ENCODE results near the gene GATA3. TPM values are rescaled to one million over a fixed set of nuclear protein-coding genes. Genes with fewer than 3 reads are reported as not detected.

Gene GATA3
- total RNA-seq, 1 donor from 2014 or later = 79.5 TPM

DNA sequence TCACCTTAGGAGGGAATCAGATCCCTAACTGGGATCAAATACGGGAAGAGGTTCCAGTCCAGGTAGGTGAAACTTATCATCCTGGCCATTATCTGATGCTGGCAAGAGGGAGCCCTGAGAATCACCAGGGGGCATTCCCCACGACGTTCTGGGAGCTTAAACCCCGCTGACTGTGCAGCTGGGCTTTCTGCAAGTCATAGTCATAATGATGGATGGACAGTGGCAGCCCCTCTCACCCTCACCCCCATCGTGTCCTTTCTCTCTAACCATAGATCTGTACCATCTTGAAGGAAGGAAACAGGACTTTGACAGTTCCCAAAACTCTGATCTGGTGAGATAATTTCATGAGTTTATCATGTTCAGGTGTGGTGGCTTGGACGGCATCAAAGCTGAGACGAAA lies 50.2 kb downstream of the GATA3 start:
- H3K4me1 Mint-ChIP-seq (ENCODE audit: low read depth) = peaks cover 10% of the 10 kb centered on the region
- intact Hi-C loops (cut with micrococcal nuclease) = loop anchor here (2.0 kb wide), 1 partner anchor 26 kb away; no protein-coding TSS in a partner anchor

GRCh38 chr10:8105932-8106331 lies 51.4 kb downstream of the GATA3 start:
- Mint-ChIP-seq H3K9me3 (no peaks in the 10 kb centered on the region), H3K36me3 (ENCODE audit: low read depth) (peaks cover 2% of the 10 kb centered on the region), H3K4me3 (no peak overlapping the region), H3K27ac (no peak overlapping the region), H3K4me1 (ENCODE audit: low read depth) (peaks cover 6% of the 10 kb centered on the region), H3K27me3 (ENCODE audit: insufficient read depth) (peaks cover 12% of the 10 kb centered on the region)
- intact Hi-C loops (cut with micrococcal nuclease) = loop anchor here (2.0 kb wide), 1 partner anchor 25 kb away; no protein-coding TSS in a partner anchor
- DNase-seq (ENCODE audit: low spot score) = no peak

More for the DNA sequence above, 50.2 kb downstream of the GATA3 start:
- Mint-ChIP-seq H3K9me3 (no peaks in the 10 kb centered on the region), H3K36me3 (ENCODE audit: low read depth) (peaks cover 4% of the 10 kb centered on the region), H3K4me3 (no peak overlapping the region), H3K27me3 (ENCODE audit: insufficient read depth) (peaks cover 8% of the 10 kb centered on the region), H3K27ac (no peak overlapping the region)
- no peak for DNase-seq (ENCODE audit: low spot score)

DNA sequence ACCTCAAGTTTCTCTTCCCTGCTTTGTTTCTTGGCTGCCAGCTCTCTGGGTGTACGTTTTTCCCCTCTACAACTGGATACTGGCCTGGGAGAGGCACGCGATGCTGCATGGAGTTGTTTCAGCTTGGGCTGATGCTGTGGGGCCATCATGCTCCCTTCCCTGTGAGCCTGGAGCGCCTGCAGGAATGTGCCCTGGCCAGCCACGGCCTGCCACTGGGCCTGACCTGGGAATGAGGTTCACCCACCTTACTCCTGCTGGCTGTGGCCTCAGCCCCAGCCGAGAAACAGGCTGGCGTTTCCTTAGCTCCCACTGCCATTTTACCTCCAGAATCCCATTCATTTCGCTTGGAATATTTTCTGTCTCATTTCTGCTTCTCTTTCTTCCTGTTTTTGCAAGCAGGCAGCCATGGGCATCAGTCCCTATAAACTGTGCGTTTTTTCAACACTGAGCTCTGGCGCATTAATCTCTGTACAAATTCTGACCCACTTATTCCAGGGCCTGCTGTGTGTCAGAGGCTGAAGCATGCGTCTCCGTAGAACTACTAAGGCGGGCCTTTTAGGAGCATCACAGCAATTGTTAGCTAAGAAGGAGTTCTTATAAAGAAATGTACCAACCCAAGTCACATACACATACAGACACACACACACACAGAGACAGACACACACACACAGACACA lies 57.9 kb downstream of the GATA3 start:
- Mint-ChIP-seq H3K4me1 (ENCODE audit: low read depth) (no peaks in the 10 kb centered on the region), H3K27me3 (ENCODE audit: insufficient read depth) (peaks cover 11% of the 10 kb centered on the region), H3K4me3 (no peak overlapping the region), H3K27ac (no peak overlapping the region), H3K36me3 (ENCODE audit: low read depth) (peaks cover 3% of the 10 kb centered on the region), H3K9me3 (no peaks in the 10 kb centered on the region)
- intact Hi-C loops (cut with micrococcal nuclease) = no loop called here
- DNase-seq (ENCODE audit: low spot score) = no peak

- Mint-ChIP-seq H3K9me3 (no peaks in the 10 kb centered on the region), H3K4me1 (ENCODE audit: low read depth) (no peaks in the 10 kb centered on the region), H3K27ac (no peak overlapping the region), H3K4me3 (no peak overlapping the region), H3K27me3 (ENCODE audit: insufficient read depth) (peaks cover 10% of the 10 kb centered on the region), H3K36me3 (ENCODE audit: low read depth) (peaks cover 3% of the 10 kb centered on the region)
- intact Hi-C loops (cut with micrococcal nuclease) = no loop called here
- DNase-seq (ENCODE audit: low spot score) = no peak
Observed at GRCh38 chr10:8112942-8113442, 58.5 kb downstream of the GATA3 start.

DNA sequence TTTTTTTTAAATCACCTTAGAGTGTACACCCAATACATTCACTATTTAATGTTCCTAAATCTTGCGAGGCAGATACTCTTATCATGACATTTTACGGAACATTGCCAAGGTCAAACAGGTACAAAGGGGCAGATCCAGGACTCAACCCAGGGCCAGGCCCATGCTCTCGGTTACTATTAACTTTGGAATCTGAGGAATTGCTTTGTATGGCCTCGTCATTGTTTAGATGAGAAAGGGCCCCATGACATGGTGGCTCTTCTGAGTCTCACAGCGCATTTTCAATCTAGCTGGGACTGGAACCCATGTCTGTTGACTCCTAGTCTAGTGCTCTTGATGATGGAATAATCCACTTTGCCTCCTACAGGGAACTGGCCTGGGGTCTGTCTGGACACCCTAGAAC lies 59.1 kb downstream of the GATA3 start:
- Mint-ChIP-seq H3K9me3 (no peaks in the 10 kb centered on the region), H3K27ac (no peak overlapping the region)
- intact Hi-C loops (cut with micrococcal nuclease) = no loop called here

DNA sequence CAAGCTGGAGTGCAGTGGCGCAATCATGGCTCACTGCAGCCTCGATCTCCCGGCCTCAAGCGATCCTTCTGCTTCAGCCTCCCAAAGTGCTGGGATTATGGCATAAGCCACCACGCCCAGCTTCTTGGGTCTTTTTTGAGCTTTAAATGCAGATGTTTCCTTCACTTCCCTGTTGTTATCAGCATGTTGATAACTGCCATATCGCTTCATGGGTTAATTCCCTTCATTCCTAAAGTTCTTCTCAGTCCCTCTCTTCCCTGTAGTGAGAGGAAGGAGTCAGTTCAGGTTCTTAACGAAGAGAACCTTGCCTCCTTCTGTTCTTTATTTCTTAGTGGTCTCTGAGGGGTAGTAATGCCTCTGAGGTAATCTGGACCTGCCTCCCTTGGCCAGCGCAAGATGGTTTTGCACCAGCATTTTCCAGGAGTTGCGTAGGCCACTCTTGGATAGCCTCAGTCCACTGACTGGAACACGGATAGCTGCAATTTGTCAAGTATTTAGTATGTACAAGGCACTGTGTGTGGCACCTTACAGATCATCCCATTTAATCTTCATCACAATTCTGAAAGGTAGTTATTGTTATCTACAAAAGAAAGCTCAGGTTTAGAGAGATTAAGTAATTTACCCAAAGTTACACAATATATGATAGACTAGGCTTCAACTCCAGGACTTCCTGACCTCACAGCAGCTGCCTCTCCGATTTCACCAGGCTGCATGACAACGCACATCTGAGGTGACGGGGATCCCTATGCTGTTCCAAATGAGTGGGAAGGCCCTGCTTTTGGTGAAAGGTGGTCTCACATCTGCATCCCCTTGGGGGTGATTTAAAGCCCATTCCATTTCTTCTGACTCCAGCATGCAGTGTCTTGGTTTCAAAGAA lies 60.5 kb downstream of the GATA3 start:
- peaks cover 3% of the 10 kb centered on the region for H3K36me3 Mint-ChIP-seq (ENCODE audit: low read depth)
- H3K27me3 Mint-ChIP-seq (ENCODE audit: insufficient read depth) = peaks cover 7% of the 10 kb centered on the region

More for the DNA sequence above, 59.1 kb downstream of the GATA3 start:
- peaks cover 13% of the 10 kb centered on the region for H3K27me3 Mint-ChIP-seq (ENCODE audit: insufficient read depth)
- DNase-seq (ENCODE audit: low spot score) = no peak
- peaks cover 3% of the 10 kb centered on the region for H3K36me3 Mint-ChIP-seq (ENCODE audit: low read depth)
- no peak overlapping the region for H3K4me3 Mint-ChIP-seq
- no peaks in the 10 kb centered on the region for H3K4me1 Mint-ChIP-seq (ENCODE audit: low read depth)

GRCh38 chr10:8115618-8115980 lies 61.1 kb downstream of the GATA3 start:
- peaks cover 3% of the 10 kb centered on the region for H3K36me3 Mint-ChIP-seq (ENCODE audit: low read depth)
- DNase-seq (ENCODE audit: low spot score) = no peak
- no peaks in the 10 kb centered on the region for H3K9me3 Mint-ChIP-seq
- H3K27me3 Mint-ChIP-seq (ENCODE audit: insufficient read depth) = peaks cover 6% of the 10 kb centered on the region
- H3K4me3 Mint-ChIP-seq = no peak overlapping the region
- intact Hi-C loops (cut with micrococcal nuclease) = no loop called here
- H3K27ac Mint-ChIP-seq = no peak overlapping the region
- no peaks in the 10 kb centered on the region for H3K4me1 Mint-ChIP-seq (ENCODE audit: low read depth)

More for the DNA sequence above, 60.5 kb downstream of the GATA3 start:
- Mint-ChIP-seq H3K4me1 (ENCODE audit: low read depth) (no peaks in the 10 kb centered on the region), H3K27ac (no peak overlapping the region), H3K4me3 (no peak overlapping the region), H3K9me3 (no peaks in the 10 kb centered on the region)
- no peak for DNase-seq (ENCODE audit: low spot score)
- intact Hi-C loops (cut with micrococcal nuclease) = no loop called here

GRCh38 chr10:8116474-8116873 lies 62.0 kb downstream of the GATA3 start:
- intact Hi-C loops (cut with micrococcal nuclease) = no loop called here
- H3K27me3 Mint-ChIP-seq (ENCODE audit: insufficient read depth) = peaks cover 7% of the 10 kb centered on the region
- no peaks in the 10 kb centered on the region for H3K4me1 Mint-ChIP-seq (ENCODE audit: low read depth)

GRCh38 chr10:8116926-8117493 lies 62.5 kb downstream of the GATA3 start:
- no peak for DNase-seq (ENCODE audit: low spot score)
- Mint-ChIP-seq H3K36me3 (ENCODE audit: low read depth) (peaks cover 3% of the 10 kb centered on the region), H3K27ac (no peak overlapping the region), H3K4me1 (ENCODE audit: low read depth) (no peaks in the 10 kb centered on the region), H3K27me3 (ENCODE audit: insufficient read depth) (peaks cover 11% of the 10 kb centered on the region), H3K9me3 (no peaks in the 10 kb centered on the region), H3K4me3 (no peak overlapping the region)
- intact Hi-C loops (cut with micrococcal nuclease) = no loop called here

More at GRCh38 chr10:8116474-8116873, 62.0 kb downstream of the GATA3 start:
- Mint-ChIP-seq H3K27ac (no peak overlapping the region), H3K36me3 (ENCODE audit: low read depth) (peaks cover 3% of the 10 kb centered on the region), H3K4me3 (no peak overlapping the region), H3K9me3 (no peaks in the 10 kb centered on the region)
- no peak for DNase-seq (ENCODE audit: low spot score)

- Mint-ChIP-seq H3K27ac (no peak overlapping the region), H3K36me3 (ENCODE audit: low read depth) (peaks cover 1% of the 10 kb centered on the region), H3K9me3 (no peaks in the 10 kb centered on the region), H3K4me3 (no peak overlapping the region), H3K4me1 (ENCODE audit: low read depth) (no peaks in the 10 kb centered on the region), H3K27me3 (ENCODE audit: insufficient read depth) (peaks cover 14% of the 10 kb centered on the region)
- intact Hi-C loops (cut with micrococcal nuclease) = no loop called here
- no peak for DNase-seq (ENCODE audit: low spot score)
Observed at GRCh38 chr10:8121201-8121890, 66.9 kb downstream of the GATA3 start.

DNA sequence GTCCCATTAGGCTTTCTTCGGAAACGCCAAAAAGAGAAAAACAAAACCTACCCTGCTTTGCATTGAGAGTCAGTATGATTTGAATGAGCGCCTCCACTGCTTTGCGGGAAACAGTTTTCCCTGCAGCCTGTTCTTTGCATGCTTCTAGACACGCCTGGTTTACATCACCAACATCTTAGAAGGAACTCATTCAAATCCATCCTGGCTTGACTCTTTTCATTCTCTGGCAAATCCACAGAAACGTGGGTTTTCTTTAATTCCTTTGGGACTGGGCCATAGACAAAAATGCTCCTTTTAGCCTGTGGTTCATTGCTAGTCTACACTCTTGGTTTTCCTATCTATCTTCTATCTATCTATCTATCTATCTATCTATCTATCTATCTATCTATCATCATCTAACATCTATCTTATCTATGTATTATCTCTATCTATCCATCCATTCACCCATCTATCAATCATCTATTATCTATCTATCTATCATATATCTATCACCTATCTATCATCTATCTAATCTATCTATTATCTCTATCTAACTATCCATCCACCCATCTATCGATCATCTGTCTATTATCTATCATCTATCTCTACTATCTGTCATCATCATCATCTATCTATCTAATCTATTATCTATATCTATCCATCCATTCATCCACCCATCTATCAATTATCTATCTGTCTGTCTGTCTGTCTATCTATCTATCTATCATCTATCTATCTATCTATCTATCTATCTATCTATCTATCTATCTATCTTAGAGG lies 68.3 kb downstream of the GATA3 start:
- Mint-ChIP-seq H3K4me1 (ENCODE audit: low read depth) (no peaks in the 10 kb centered on the region), H3K9me3 (no peaks in the 10 kb centered on the region), H3K4me3 (no peak overlapping the region), H3K27ac (no peak overlapping the region), H3K36me3 (ENCODE audit: low read depth) (no peaks in the 10 kb centered on the region), H3K27me3 (ENCODE audit: insufficient read depth) (peaks cover 18% of the 10 kb centered on the region)
- DNase-seq (ENCODE audit: low spot score) = no peak
- intact Hi-C loops (cut with micrococcal nuclease) = no loop called here

DNA sequence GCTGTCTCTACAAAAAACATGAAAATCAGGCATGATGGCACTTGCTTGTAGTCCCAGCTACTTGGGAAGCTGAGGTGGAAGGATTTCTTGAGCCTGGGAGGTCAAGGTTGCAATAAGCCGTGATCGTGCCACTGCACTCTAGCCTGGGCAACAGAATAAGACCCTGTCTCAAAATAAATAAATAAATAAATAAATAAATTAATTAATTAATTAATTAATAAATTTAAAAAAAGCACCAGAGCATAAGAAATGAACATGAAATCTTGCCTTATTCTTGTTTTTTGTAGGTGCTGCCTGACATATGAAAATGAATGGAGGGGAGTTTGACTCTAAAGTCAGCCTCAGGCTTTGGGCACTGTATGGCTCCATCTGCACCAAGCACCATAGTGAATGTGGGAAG lies 69.9 kb downstream of the GATA3 start:
- Mint-ChIP-seq H3K4me3 (no peak overlapping the region), H3K36me3 (ENCODE audit: low read depth) (peaks cover 3% of the 10 kb centered on the region), H3K9me3 (peaks cover 3% of the 10 kb centered on the region), H3K4me1 (ENCODE audit: low read depth) (peaks cover 11% of the 10 kb centered on the region), H3K27me3 (ENCODE audit: insufficient read depth) (peaks cover 15% of the 10 kb centered on the region), H3K27ac (no peak overlapping the region)
- intact Hi-C loops (cut with micrococcal nuclease) = no loop called here
- no peak for DNase-seq (ENCODE audit: low spot score)
